HG03196 (cell line): ENCODE measurements around the gene MPIG6B.

Source experiments
- ATAC-seq: cut with Tn5 transposase; IDR thresholded peaks from one replicate; pipeline ENCODE4 v1.9.1; 2021; ENCODE audit not compliant: unreplicated experiment

MPIG6B gene

GRCh38 chr6:31765559-31765909 lies 42.4 kb downstream of the MPIG6B start:
- ATAC-seq, result no peak

- ATAC-seq, result no peak
Observed at GRCh38 chr6:31765910-31766794, 43.0 kb downstream of the MPIG6B start.

- no peak for ATAC-seq
Observed at GRCh38 chr6:31767096-31767645, 44.0 kb downstream of the MPIG6B start.

- no peak for ATAC-seq
Observed at GRCh38 chr6:31768363-31769257, 45.4 kb downstream of the MPIG6B start.

GRCh38 chr6:31769684-31770371 lies 46.7 kb downstream of the MPIG6B start:
- ATAC-seq, result no peak

GRCh38 chr6:31770860-31771259 lies 47.7 kb downstream of the MPIG6B start:
- no peak for ATAC-seq

GRCh38 chr6:31771992-31772358 lies 48.8 kb downstream of the MPIG6B start:
- ATAC-seq, result no peak

- no peak for ATAC-seq
Observed at GRCh38 chr6:31775184-31775583, 52.0 kb downstream of the MPIG6B start.

- no peak for ATAC-seq
Observed at GRCh38 chr6:31775633-31776484, 52.7 kb downstream of the MPIG6B start.
